Endothelial cell of umbilical vein (primary cell): ENCODE data around the gene ELOB. TPM values are rescaled to one million over a fixed set of nuclear protein-coding genes. Genes with fewer than 3 reads are reported as not detected.

ENCODE experiments used
- BruUV-seq: library from RNA; stranded (reverse); fragments of 400-500 nt; replicated peaks from 2 replicates; lab custom pipeline; 2021; lab: Mats Ljungman, UMichigan
- CTCF ChIA-PET: fragments of 300-600, 350-600 bp; sonication (Branson Sonifier 250); formaldehyde crosslinking; loops from one replicate; lab custom pipeline; 2021; ENCODE audit warnings: antibody characterized with exemption, inconsistent platforms; lab: Charles Lee
- POLR2A ChIA-PET: fragments of 300-600, 350-600 bp; sonication (Branson Sonifier 250); formaldehyde crosslinking; loops from one replicate; lab custom pipeline; 2021; ENCODE audit warnings: antibody characterized with exemption, inconsistent platforms; lab: Charles Lee
- DNase-seq: peaks from one replicate; pipeline ENCODE4 v3.0.0-alpha.2; 2011; ENCODE audit warnings: low read depth, low spot score
- FAIRE-seq: peaks from 2 replicates; lab custom pipeline; 2011; peaks lifted over from hg19 to GRCh38; lab: Jason Lieb, UNC
- H2AFZ ChIP-seq: 2 replicates; pipeline ENCODE4 v1.6.0; 2012; ENCODE audit warnings: low read depth, low read length, control low read depth, inconsistent platforms
- H3K27ac ChIP-seq: 2 replicates; pipeline ENCODE4 v1.5.1; 2011; ENCODE audit warnings: low read depth, mild to moderate bottlenecking, control low read depth, low read length, moderate library complexity; ENCODE audit not compliant: insufficient read depth
- H3K27me3 ChIP-seq, 2 experiments: 2 replicates each; pipeline versions ENCODE4 v1.6.0 to v1.6.1; 2011; ENCODE audit warnings: low read length in 2 of 2, mixed read lengths in 1 of 2; ENCODE audit not compliant: control insufficient read depth in 2 of 2, insufficient read depth in 2 of 2
- H3K36me3 ChIP-seq, 2 experiments: 2 replicates in 1 of 2; 3 replicates in 1 of 2; pipeline ENCODE4 v1.5.1; 2011; ENCODE audit warnings: low read length in 2 of 2, mild to moderate bottlenecking in 1 of 2, moderate library complexity in 1 of 2; ENCODE audit not compliant: control insufficient read depth in 2 of 2, insufficient read depth in 2 of 2; ENCODE audit errors: extremely low read depth in 1 of 2
- H3K4me1 ChIP-seq: 3 replicates; pipeline ENCODE4 v1.5.1; 2011; ENCODE audit warnings: mild to moderate bottlenecking, low read length; ENCODE audit not compliant: control insufficient read depth, insufficient read depth; ENCODE audit errors: extremely low read depth
- H3K4me2 ChIP-seq: 2 replicates; pipeline ENCODE4 v1.6.1; 2011; ENCODE audit warnings: low read length, control low read depth, mixed read lengths; ENCODE audit not compliant: insufficient read depth
- H3K4me3 ChIP-seq, 3 experiments: fragments of 200-600 bp in 1 of 3; sonication (generic), shearing (Covaris generic) in 1 of 3; replicated peaks in 1 of 3; 2 replicates each; pipeline ENCODE4 v1.5.1; 2011 to 2016; ENCODE audit warnings: control low read depth in 3 of 3, low read length in 3 of 3, mild to moderate bottlenecking in 2 of 3, inconsistent platforms in 1 of 3, low read depth in 1 of 3, moderate library complexity in 1 of 3; ENCODE audit not compliant: insufficient read depth in 1 of 3
- H3K79me2 ChIP-seq: 2 replicates; pipeline ENCODE4 v1.6.0; 2012; ENCODE audit warnings: low read length, inconsistent platforms; ENCODE audit not compliant: control insufficient read depth, insufficient read depth
- H3K9ac ChIP-seq: replicated peaks from 2 replicates; pipeline ENCODE3; 2011; ENCODE audit warnings: low read length, control low read depth; ENCODE audit not compliant: insufficient read depth; ENCODE audit errors: extremely low read depth
- H3K9me1 ChIP-seq: replicated peaks from 3 replicates; pipeline ENCODE4 v1.6.0; 2011; ENCODE audit warnings: mild to moderate bottlenecking, low read length; ENCODE audit not compliant: control insufficient read depth, insufficient read depth; ENCODE audit errors: extremely low read depth
- H3K9me3 ChIP-seq: replicated peaks from 2 replicates; pipeline ENCODE4 v1.5.1; 2012; ENCODE audit warnings: low read length, inconsistent platforms; ENCODE audit not compliant: control insufficient read depth, insufficient read depth
- H4K20me1 ChIP-seq: replicated peaks from 2 replicates; pipeline ENCODE3; 2011; ENCODE audit warnings: mild to moderate bottlenecking, low read length; ENCODE audit not compliant: control insufficient read depth, insufficient read depth; ENCODE audit errors: extremely low read depth
- CTCF ChIP-seq, 2 donors: IDR thresholded peaks; 1 replicate in 1 of 2; 2 replicates in 1 of 2; pipeline ENCODE4 v1.5.1; 2011; ENCODE audit warnings: low read length in 2 of 2, mild to moderate bottlenecking in 2 of 2, moderate library complexity in 2 of 2, control low read depth in 1 of 2, inconsistent platforms in 1 of 2, low read depth in 1 of 2; ENCODE audit not compliant: insufficient read depth in 1 of 2; ENCODE audit errors: extremely low read depth in 1 of 2
- EZH2 ChIP-seq: IDR thresholded peaks from 2 replicates; pipeline ENCODE4 v1.6.1; 2012; ENCODE audit warnings: borderline replicate concordance, low read depth, mild to moderate bottlenecking, moderate library complexity, low read length, inconsistent platforms; ENCODE audit not compliant: severe bottlenecking
- FOS ChIP-seq: IDR thresholded peaks from 2 replicates; pipeline ENCODE4 v1.6.1; 2011; ENCODE audit warnings: mild to moderate bottlenecking, low read length, moderate library complexity, borderline replicate concordance; ENCODE audit not compliant: insufficient read depth
- GATA2 ChIP-seq: IDR thresholded peaks from 2 replicates; pipeline ENCODE4 v1.7.0; 2011; ENCODE audit warnings: low read depth, mild to moderate bottlenecking, moderate library complexity, mixed read lengths, low read length; ENCODE audit not compliant: insufficient read length, insufficient read depth
- JUN ChIP-seq: IDR thresholded peaks from 2 replicates; pipeline ENCODE4 v1.6.1; 2011; ENCODE audit warnings: borderline replicate concordance, low read depth; ENCODE audit not compliant: insufficient read length, insufficient read depth
- MAX ChIP-seq: IDR thresholded peaks from 2 replicates; pipeline ENCODE4 v1.6.1; 2011; ENCODE audit not compliant: insufficient read depth, insufficient read length
- MYC ChIP-seq: IDR thresholded peaks from one replicate; pipeline ENCODE4 v1.6.1; 2011; ENCODE audit warnings: mild to moderate bottlenecking, low read depth, low read length
- POLR2A ChIP-seq: IDR thresholded peaks from 2 replicates; pipeline ENCODE4 v1.6.1; 2012; ENCODE audit warnings: low read depth, mild to moderate bottlenecking, control low read depth, low read length
- POLR2AphosphoS5 ChIP-seq: IDR thresholded peaks from 2 replicates; pipeline ENCODE4 v1.6.1; 2012; ENCODE audit warnings: low read depth, mild to moderate bottlenecking, control low read depth, low read length, moderate library complexity; ENCODE audit not compliant: insufficient read depth
- dilution Hi-C: fragments of 300-500 bp; cut with MboI; formaldehyde crosslinking; loops from one replicate; pipeline ENCODE4 v1.15.0; 2019; ENCODE audit warnings: low sequenced_read_pairs; ENCODE audit not compliant: extremely low pct_ligation_motif_present
- intact Hi-C: fragments of 100-400 bp; cut with micrococcal nuclease; formaldehyde crosslinking; loops from one replicate; pipeline ENCODE4 v1.10.0; 2022
- polyA plus RNA-seq, 4 experiments: library from polyadenylated mRNA; depleted of rRNA in 3 of 4; stranded (reverse) in 3 of 4; unstranded in 1 of 4; fragments of >200 nt; gene quantifications; 2 replicates each; pipeline versions ENCODE4 v1.2.1 to v1.2.3, GENCODE V29; 2011 to 2012; ENCODE audit warnings: missing spikeins in 1 of 4
- total RNA-seq: library from RNA; stranded (reverse); gene quantifications from 2 replicates; pipeline ENCODE4 v1.2.3, GENCODE V29; 2021

Gene ELOB
- total and polyA plus RNA-seq, 2 donors (not counting 3 experiments of a cell fraction or from before 2014, with no cell fraction given) = 251 to 848 TPM

- no peak overlapping the region for H3K4me2 ChIP-seq
- H4K20me1 ChIP-seq = no peaks in the 10 kb centered on the region
- POLR2A ChIA-PET = no interaction called here
- BruUV-seq = no TSS peak
- H2AFZ ChIP-seq = no peak overlapping the region
- TF ChIP-seq POLR2AphosphoS5 (peak; percentile 37), POLR2A (peak; percentile 53), JUN (no peak)
- intact Hi-C loops = loop anchor here (5.0 to 10.0 kb wide), 3 partner anchors 55 to 138 kb away; partner anchors contain the start of genes KCTD5 and ZG16B
- H3K36me3 ChIP-seq = peaks cover 0 to 4% of the 10 kb centered on the region in 2 experiments
- H3K4me3 ChIP-seq = no peak overlapping the region
- no peak for FAIRE-seq
- dilution Hi-C loops = no loop called here
- H3K27ac ChIP-seq = no peak overlapping the region
- H3K79me2 ChIP-seq = peaks cover 18% of the 10 kb centered on the region
- no peaks in the 10 kb centered on the region for H3K9me3 ChIP-seq
- H3K9ac ChIP-seq = no peak overlapping the region
- no peaks in the 10 kb centered on the region for H3K9me1 ChIP-seq
- H3K27me3 ChIP-seq = peaks cover 0 to under 1% of the 10 kb centered on the region in 2 experiments
- CTCF ChIA-PET = interaction anchor here (1.9 to 4.5 kb wide), 2 partner anchors 60 to 89 kb away, joined by 8 to 20 read pairs; no protein-coding TSS in a partner anchor
- DNase-seq = no peak
- peaks cover 8% of the 10 kb centered on the region for H3K4me1 ChIP-seq
Measured at GRCh38 chr16:2779151-2779920, 2.3 kb upstream of the ELOB start.

GRCh38 chr16:2778630-2778958 lies 1.5 kb upstream of the ELOB start:
- Histone ChIP-seq H3K27ac (no peak overlapping the region), H3K36me3 (peaks cover 1 to 8% of the 10 kb centered on the region in 2 experiments), H3K9me1 (no peaks in the 10 kb centered on the region), H3K27me3 (no peaks in the 10 kb centered on the region), H3K9me3 (no peaks in the 10 kb centered on the region), H4K20me1 (no peaks in the 10 kb centered on the region), H3K79me2 (peaks cover 18% of the 10 kb centered on the region), H3K4me1 (peaks cover 8% of the 10 kb centered on the region), H2AFZ (no peak overlapping the region), H3K4me3 (no peak overlapping the region), H3K9ac (no peak overlapping the region), H3K4me2 (no peak overlapping the region)
- FAIRE-seq (no peak), DNase-seq (no peak)
- no peak for TF ChIP-seq POLR2AphosphoS5
- no peak for TF ChIP-seq FOS
- no peak for TF ChIP-seq POLR2A
- no peak for TF ChIP-seq CTCF (IDR thresholded peaks at IDR 0.05; ENCODE audit: extremely low read depth in 1 of 2, insufficient read depth in 1 of 2, low read depth in 1 of 2, low read length in 2 of 2)
- TF ChIP-seq JUN = no peak
- no peak for TF ChIP-seq MAX
- TF ChIP-seq GATA2 = no peak
- no peak for TF ChIP-seq MYC
- no peak for TF ChIP-seq EZH2
- dilution Hi-C loops (no loop called here), intact Hi-C loops (loop anchor here (1.0 to 10.0 kb wide), 4 partner anchors 56 to 139 kb away; partner anchors contain the start of genes KCTD5 and ZG16B)
- CTCF ChIA-PET = interaction anchor here (1.2 to 4.5 kb wide), 3 partner anchors 22 to 90 kb away, joined by 3 to 20 read pairs (median 8); no protein-coding TSS in a partner anchor
- POLR2A ChIA-PET = no interaction called here
- no TSS peak for BruUV-seq
